A549 (cell line): ENCODE measurements around the gene GTF3C1. TPM values are rescaled to one million over a fixed set of nuclear protein-coding genes. Genes with fewer than 3 reads are reported as not detected.

ENCODE experiments used
- ATAC-seq, 2 experiments: fragments of 200-7000 bp in 1 of 2; fragments of >200 bp in 1 of 2; cut with Nextera tagmentation in 1 of 2; cut with Tn5 transposase in 1 of 2; 3 replicates each; pipeline versions ENCODE4 v1.8.0 to v1.9.1; 2018 to 2020; ENCODE audit warnings: mild to moderate bottlenecking in 1 of 2, moderate library complexity in 1 of 2
- CTCF ChIA-PET: fragments of 300-600 bp; sonication (Branson Sonifier 250); formaldehyde crosslinking; extraction: SDS; loops from one replicate; lab custom pipeline; 2021; ENCODE audit warnings: antibody characterized with exemption, inconsistent platforms; lab: Yijun Ruan, JAX
- POLR2A ChIA-PET: fragments of 350-600 bp; formaldehyde crosslinking; extraction: SDS; loops from one replicate; lab custom pipeline; 2021; ENCODE audit warnings: antibody characterized with exemption, inconsistent platforms; lab: Yijun Ruan, JAX
- DNase-seq, 2 experiments: peaks; one replicate each; pipeline versions ENCODE4 v3.0.0 to v3.0.0-alpha.2; 2011 to 2016; ENCODE audit warnings: low read depth in 1 of 2, low spot score in 1 of 2
- FAIRE-seq: peaks from 2 replicates; lab custom pipeline; 2011; peaks lifted over from hg19 to GRCh38; lab: Jason Lieb, UNC
- H3K27ac ChIP-seq, 2 experiments: fragments of >200 bp; sonication (Bioruptor Twin); formaldehyde crosslinking; 3 replicates each; pipeline ENCODE4 v1.5.1; 2016 to 2017
- H3K4me1 ChIP-seq: fragments of >200 bp; sonication (Bioruptor Twin); formaldehyde crosslinking; 3 replicates; pipeline ENCODE4 v1.6.1; 2016
- H3K4me2 ChIP-seq: fragments of >200 bp; sonication (Bioruptor Twin); formaldehyde crosslinking; 3 replicates; pipeline ENCODE4 v1.6.1; 2016
- H3K4me3 ChIP-seq: fragments of >200 bp; sonication (Bioruptor Twin); formaldehyde crosslinking; 3 replicates; pipeline ENCODE4 v1.5.1; 2016
- H3K9me3 ChIP-seq: fragments of >200 bp; sonication (Bioruptor Twin); formaldehyde crosslinking; 3 replicates; pipeline ENCODE4 v1.6.1; 2016
- ATOH8 ChIP-seq: fragments of 250-450 bp; sonication (Bioruptor Pico); IDR thresholded peaks from 2 replicates; pipeline ENCODE4 v1.5.0; 2020; ENCODE audit warnings: low read depth, mild to moderate bottlenecking, moderate library complexity
- BCL3 ChIP-seq: fragments of >200 bp; sonication (Bioruptor Twin); formaldehyde crosslinking; IDR thresholded peaks from 3 replicates; pipeline ENCODE4 v1.6.1; 2016
- CBX2 ChIP-seq: fragments of 200-600 bp; sonication (generic); IDR thresholded peaks from 2 replicates; pipeline ENCODE4 v1.6.1; 2016; ENCODE audit warnings: low read depth, mild to moderate bottlenecking, borderline replicate concordance
- CBX8 ChIP-seq: fragments of 200-600 bp; sonication (generic); IDR thresholded peaks from 2 replicates; pipeline ENCODE4 v1.6.1; 2016
- CHD2 ChIP-seq: fragments of 150-350 bp; IDR thresholded peaks from 2 replicates; pipeline ENCODE4 v1.6.1; 2014; ENCODE audit warnings: low read length; ENCODE audit not compliant: partially characterized antibody
- EHF ChIP-seq: fragments of 250-450 bp; sonication (Bioruptor Pico); IDR thresholded peaks from 2 replicates; pipeline ENCODE4 v1.5.0; 2020; ENCODE audit warnings: mild to moderate bottlenecking
- ELK1 ChIP-seq: fragments of 150-350 bp; IDR thresholded peaks from 2 replicates; pipeline ENCODE4 v1.6.1; 2014; ENCODE audit warnings: low read depth, mild to moderate bottlenecking, low read length
- FOSB ChIP-seq: fragments of 250-450 bp; sonication (Bioruptor Pico); IDR thresholded peaks from 2 replicates; pipeline ENCODE4 v1.5.0; 2020; ENCODE audit warnings: mild to moderate bottlenecking, moderate library complexity
- FOSL2 ChIP-seq, 2 experiments: fragments of 450-650 bp in 1 of 2; fragments of >200 bp in 1 of 2; sonication (Bioruptor Twin) in 1 of 2; formaldehyde crosslinking; IDR thresholded peaks; 2 replicates each; pipeline versions ENCODE4 v1.5.0 to v1.6.1; 2016 to 2020; ENCODE audit warnings: mild to moderate bottlenecking in 1 of 2, moderate library complexity in 1 of 2
- HOXA7 ChIP-seq: fragments of 250-450 bp; sonication (Bioruptor Pico); IDR thresholded peaks from 2 replicates; pipeline ENCODE4 v1.5.0; 2020; ENCODE audit warnings: mild to moderate bottlenecking, moderate library complexity
- JUN ChIP-seq, 2 experiments: fragments of >200 bp; sonication (Bioruptor Twin); formaldehyde crosslinking; IDR thresholded peaks; 2 replicates in 1 of 2; 3 replicates in 1 of 2; pipeline ENCODE4 v1.6.1; 2016 to 2017
- KDM1A ChIP-seq: fragments of 200-600 bp; sonication (generic); IDR thresholded peaks from 2 replicates; pipeline ENCODE4 v1.6.1; 2016; ENCODE audit warnings: low read depth, mild to moderate bottlenecking
- KDM5A ChIP-seq: fragments of 200-600 bp; sonication (generic); IDR thresholded peaks from 2 replicates; pipeline ENCODE4 v1.6.1; 2016; ENCODE audit warnings: antibody characterized with exemption, mild to moderate bottlenecking
- MAX ChIP-seq: IDR thresholded peaks from 2 replicates; pipeline ENCODE4 v1.6.1; 2012
- NFE2L2 ChIP-seq: fragments of 150-350 bp; conservative IDR thresholded peaks from 2 replicates; pipeline ENCODE4 v1.6.1; 2014; ENCODE audit warnings: low read length
- NR3C1 ChIP-seq: fragments of >200 bp; sonication (Bioruptor Twin); formaldehyde crosslinking; IDR thresholded peaks from 3 replicates; pipeline ENCODE4 v1.6.1; 2017
- POLR2AphosphoS2 ChIP-seq: conservative IDR thresholded peaks from 2 replicates; pipeline ENCODE4 v1.6.1; 2012; ENCODE audit warnings: low read length, improper control_type of control experiment, inconsistent platforms
- RAD21 ChIP-seq, 2 experiments: fragments of >200 bp in 1 of 2; sonication (Bioruptor Twin) in 1 of 2; formaldehyde crosslinking in 1 of 2; IDR thresholded peaks in 1 of 2; conservative IDR thresholded peaks in 1 of 2; 2 replicates in 1 of 2; 3 replicates in 1 of 2; pipeline ENCODE4 v1.6.1; 2012 to 2018; ENCODE audit warnings: inconsistent platforms in 1 of 2
- REST ChIP-seq: fragments of 200-600 bp; sonication (generic); IDR thresholded peaks from 2 replicates; pipeline ENCODE4 v1.6.1; 2016; ENCODE audit warnings: antibody characterized with exemption, mild to moderate bottlenecking, moderate library complexity
- RFX5 ChIP-seq: fragments of 450-650 bp; IDR thresholded peaks from 2 replicates; pipeline ENCODE4 v1.7.1; 2014; ENCODE audit warnings: antibody characterized with exemption, mild to moderate bottlenecking, moderate library complexity
- USF2 ChIP-seq: fragments of 450-650 bp; IDR thresholded peaks from 2 replicates; pipeline ENCODE4 v1.6.1; 2014; ENCODE audit warnings: antibody characterized with exemption
- ZFP36 ChIP-seq: fragments of 450-650 bp; IDR thresholded peaks from 2 replicates; pipeline ENCODE4 v1.6.1; 2014; ENCODE audit warnings: borderline replicate concordance; ENCODE audit not compliant: partially characterized antibody
- ZSCAN20 ChIP-seq: fragments of 250-450 bp; sonication (Bioruptor Pico); IDR thresholded peaks from 2 replicates; pipeline ENCODE4 v1.8.0; 2022; ENCODE audit warnings: mild to moderate bottlenecking, moderate library complexity
- WGBS: methylation state at CpG from one replicate; pipeline ENCODE4 v1.1.6; 2017; ENCODE audit errors: missing lambda C conversion rate; 5-methylcytosine and 5-hydroxymethylcytosine counted together
- polyA plus RNA-seq, 4 experiments: library from polyadenylated mRNA; depleted of rRNA in 3 of 4; stranded (reverse); fragments of >200 nt; fragmentation: RNase III in 1 of 4; extraction: RNeasy Plus Mini Kit Qiagen cat#74134 plus additional on column Dnase treatment in 1 of 4; gene quantifications; 2 replicates in 3 of 4; 3 replicates in 1 of 4; pipeline ENCODE4 v1.2.3, GENCODE V29; 2011 to 2017

GTF3C1 gene
- polyA plus RNA-seq, 2 of the 4 experiments (the other 2 are of a cell fraction) = 41.6 to 54.2 TPM

- Histone ChIP-seq H3K27ac (no peak overlapping the region), H3K9me3 (no peaks in the 10 kb centered on the region), H3K4me2 (no peak overlapping the region), H3K4me3 (no peak overlapping the region), H3K4me1 (no peaks in the 10 kb centered on the region)
- no peak for ATAC-seq
- TF ChIP-seq CBX8 = no peak
- no peak for TF ChIP-seq POLR2AphosphoS2
- TF ChIP-seq FOSB = no peak
- TF ChIP-seq RFX5 = no peak
- TF ChIP-seq ZSCAN20 (CRISPR knock-in tag) = no peak
- TF ChIP-seq BCL3 = no peak
- TF ChIP-seq EHF (CRISPR knock-in tag) = no peak
- no peak for TF ChIP-seq KDM5A
- no peak for TF ChIP-seq CBX2
- no peak for TF ChIP-seq CHD2
- TF ChIP-seq NR3C1 = no peak
- TF ChIP-seq ATOH8 (CRISPR knock-in tag) = no peak
- no peak for TF ChIP-seq USF2
- TF ChIP-seq NFE2L2 = no peak
- TF ChIP-seq HOXA7 (CRISPR knock-in tag) = no peak
- no peak for TF ChIP-seq FOSL2 (IDR thresholded peaks at IDR 0.05)
- no peak for TF ChIP-seq FOSL2 (CRISPR knock-in tag; IDR thresholded peaks at IDR 0.05)
- TF ChIP-seq REST = no peak
- no peak for DNase-seq
- WGBS = 94% methylated on average over 18 of the region's 19 CpGs
- POLR2A ChIA-PET = no interaction called here
- FAIRE-seq = no peak
- CTCF ChIA-PET = interaction anchor here (1.1 kb wide), 1 partner anchor 24 kb away, joined by 3 read pairs; no protein-coding TSS in a partner anchor
These were observed 78.1 kb downstream of the GTF3C1 start for GRCh38 chr16:27471661-27472060.

GRCh38 chr16:27470567-27471431 lies 78.9 kb downstream of the GTF3C1 start:
- Histone ChIP-seq H3K27ac (no peak overlapping the region), H3K4me1 (no peaks in the 10 kb centered on the region), H3K9me3 (no peaks in the 10 kb centered on the region), H3K4me3 (no peak overlapping the region), H3K4me2 (no peak overlapping the region)
- DNase-seq = no peak
- WGBS = 86% methylated on average over 26 of the region's 28 CpGs
- ChIA-PET POLR2A (no interaction called here), CTCF (interaction anchor here (1.1 kb wide), 1 partner anchor 25 kb away, joined by 3 read pairs; no protein-coding TSS in a partner anchor)
- no peak for FAIRE-seq
- TF ChIP-seq KDM1A = no peak
- no peak for TF ChIP-seq NR3C1
- TF ChIP-seq HOXA7 (CRISPR knock-in tag) = no peak
- no peak for TF ChIP-seq CBX8
- TF ChIP-seq ZFP36 = no peak
- no peak for TF ChIP-seq ELK1
- TF ChIP-seq MAX = no peak
- no peak for TF ChIP-seq CBX2
- no peak for TF ChIP-seq NFE2L2
- no peak for TF ChIP-seq RAD21 (conservative IDR thresholded peaks at IDR 0.05 in 1 of 2, IDR thresholded peaks at IDR 0.05 in 1 of 2)
- TF ChIP-seq JUN (IDR thresholded peaks at IDR 0.05) = no peak
- peak in 1 of 2 experiments; percentile 42; a peak in 3 of 6 replicates for ATAC-seq
